Fibroblast of villous mesenchyme (primary cell): ENCODE results near the gene ACADS. TPM values are rescaled to one million over a fixed set of nuclear protein-coding genes. Genes with fewer than 3 reads are reported as not detected.

Experiments
- DNase-seq: peaks from one replicate; pipeline ENCODE4 v3.0.0-alpha.2; 2010; ENCODE audit warnings: low read depth
- H3K4me3 ChIP-seq: 2 replicates; pipeline ENCODE4 v1.5.1; 2011; ENCODE audit warnings: low read depth, mild to moderate bottlenecking, low read length
- CTCF ChIP-seq: IDR thresholded peaks from 2 replicates; pipeline ENCODE4 v1.5.1; 2012; ENCODE audit warnings: low read depth, mild to moderate bottlenecking, low read length; ENCODE audit not compliant: insufficient read depth
- total RNA-seq: library from RNA; depleted of rRNA; stranded (reverse); fragments of >200 nt; gene quantifications from 2 replicates; pipeline ENCODE4 v1.2.3, GENCODE V29; 2012

Gene ACADS
- total RNA-seq, 1 donor: 6.9 TPM

DNA sequence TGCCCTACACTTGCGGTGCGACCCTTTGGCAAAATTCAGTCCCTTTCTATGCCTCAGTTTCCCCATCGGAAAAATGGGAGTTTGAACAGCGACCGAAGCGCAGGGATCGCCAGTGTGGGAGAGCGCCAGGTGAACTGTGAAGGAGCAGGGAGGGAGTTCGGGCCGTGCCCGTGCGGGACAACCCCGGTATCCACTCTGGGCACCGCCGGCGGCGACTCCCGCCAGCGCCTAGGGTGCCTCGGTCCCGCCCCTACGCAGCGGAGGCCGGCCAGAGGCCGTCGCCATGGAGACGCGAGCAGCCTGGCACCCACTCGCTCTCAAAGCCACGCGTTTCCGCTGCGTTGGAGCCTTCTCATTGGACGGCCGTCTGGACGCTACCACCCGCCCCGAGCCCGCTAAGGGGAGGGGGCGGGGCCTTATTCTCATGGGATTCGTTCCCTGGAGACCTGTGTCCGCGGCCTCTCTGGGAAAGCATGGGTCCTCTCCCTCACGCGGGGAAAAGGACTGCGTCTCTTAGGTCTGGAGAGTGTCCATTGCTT lies 39.4 kb upstream of the ACADS start:
- no peak for TF ChIP-seq CTCF
- H3K4me3 ChIP-seq: peak overlapping the region; percentile 78
- DNase-seq: peak; percentile 98

DNA sequence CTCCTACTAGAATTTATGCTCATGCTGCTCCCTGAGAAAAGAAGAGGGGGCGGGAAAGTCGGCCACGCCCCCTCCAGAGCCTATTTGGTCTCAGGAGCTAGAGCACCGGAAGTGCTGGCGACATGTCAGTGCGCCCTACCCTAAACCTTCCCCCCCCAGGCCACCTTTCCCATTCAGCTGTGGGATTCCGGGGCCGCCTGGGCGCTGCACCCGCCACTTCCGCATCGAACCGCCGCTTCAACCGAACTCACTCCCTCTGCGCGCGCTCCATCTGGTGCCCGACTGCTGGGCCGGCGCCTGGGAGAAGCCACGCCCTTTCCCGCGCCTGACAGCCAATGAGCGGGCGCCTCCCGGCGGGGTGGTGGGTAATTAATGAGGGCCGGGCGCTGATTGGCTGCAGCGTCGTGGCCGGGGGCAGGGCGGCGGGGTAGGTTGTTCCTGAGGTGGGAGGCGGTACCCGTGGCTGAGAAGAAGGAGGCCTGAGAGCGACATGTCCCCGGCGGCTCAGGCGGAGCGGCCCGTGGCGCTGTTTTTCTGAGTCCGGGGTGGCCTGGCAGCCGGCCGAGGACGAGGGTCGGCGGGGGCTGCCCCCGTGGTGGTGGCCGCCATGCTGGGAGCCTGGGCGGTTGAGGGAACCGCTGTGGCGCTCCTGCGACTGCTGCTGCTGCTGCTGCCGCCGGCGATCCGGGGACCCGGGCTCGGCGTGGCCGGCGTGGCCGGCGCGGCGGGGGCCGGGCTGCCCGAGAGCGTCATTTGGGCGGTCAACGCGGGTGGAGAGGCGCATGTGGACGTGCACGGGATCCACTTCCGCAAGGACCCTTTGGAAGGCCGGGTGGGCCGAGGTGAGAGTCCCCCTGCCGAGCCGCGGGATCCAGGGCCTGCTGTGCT lies 38.7 kb upstream of the ACADS start, which contains the start of gene MLEC:
MLEC (plus strand) TSS at position 460 of the 888 bp plus-strand sequence; CDS start at position 608, 148 bp downstream.
- peak; percentile 97 for DNase-seq
- no peak for TF ChIP-seq CTCF
- peak within 1 kb of the TSS; percentile 78 for H3K4me3 ChIP-seq

DNA sequence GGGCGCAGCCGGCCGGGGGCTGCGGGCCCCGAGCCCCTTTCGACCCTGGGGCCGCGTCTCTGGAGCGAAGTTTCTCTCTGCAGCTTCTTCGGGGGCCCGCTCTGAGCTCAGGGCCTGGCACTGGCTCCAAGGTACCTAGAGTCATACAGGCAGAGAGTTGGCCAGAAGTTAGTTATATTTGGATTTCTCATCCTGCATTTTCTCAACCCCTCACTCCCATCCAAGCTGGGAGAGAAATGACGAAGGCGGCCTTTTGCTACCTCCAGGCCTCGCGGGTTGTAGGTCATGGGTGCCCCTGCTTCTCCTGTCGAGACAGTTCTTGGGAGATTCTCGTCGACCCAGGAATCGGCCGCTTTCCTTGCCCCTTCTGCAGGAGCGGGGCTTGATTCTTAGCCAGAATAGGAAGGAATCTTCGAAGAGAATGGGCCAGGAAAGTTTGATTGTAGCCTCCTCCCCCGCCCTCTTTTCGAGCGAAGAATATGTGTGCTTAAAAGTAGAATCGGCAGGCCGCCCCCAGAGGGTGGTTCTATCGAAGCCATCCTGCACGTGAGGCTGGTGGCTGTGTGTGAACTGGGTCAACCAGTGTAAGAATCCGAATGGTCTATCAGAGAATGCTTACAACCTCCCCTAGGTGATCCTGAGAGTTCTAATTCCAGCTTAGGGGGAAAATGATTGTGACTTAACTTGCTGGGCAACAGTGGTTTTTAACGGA lies 37.9 kb upstream of the ACADS start:
- TF ChIP-seq CTCF: peak; percentile 2
- peak; percentile 27 for DNase-seq
- H3K4me3 ChIP-seq: peak overlapping the region; percentile 78

GRCh38 chr12:120688527-120689071 lies 37.0 kb upstream of the ACADS start:
- peak; percentile 45 for DNase-seq
- no peak for TF ChIP-seq CTCF
- peak overlapping the region; percentile 78 for H3K4me3 ChIP-seq

DNA sequence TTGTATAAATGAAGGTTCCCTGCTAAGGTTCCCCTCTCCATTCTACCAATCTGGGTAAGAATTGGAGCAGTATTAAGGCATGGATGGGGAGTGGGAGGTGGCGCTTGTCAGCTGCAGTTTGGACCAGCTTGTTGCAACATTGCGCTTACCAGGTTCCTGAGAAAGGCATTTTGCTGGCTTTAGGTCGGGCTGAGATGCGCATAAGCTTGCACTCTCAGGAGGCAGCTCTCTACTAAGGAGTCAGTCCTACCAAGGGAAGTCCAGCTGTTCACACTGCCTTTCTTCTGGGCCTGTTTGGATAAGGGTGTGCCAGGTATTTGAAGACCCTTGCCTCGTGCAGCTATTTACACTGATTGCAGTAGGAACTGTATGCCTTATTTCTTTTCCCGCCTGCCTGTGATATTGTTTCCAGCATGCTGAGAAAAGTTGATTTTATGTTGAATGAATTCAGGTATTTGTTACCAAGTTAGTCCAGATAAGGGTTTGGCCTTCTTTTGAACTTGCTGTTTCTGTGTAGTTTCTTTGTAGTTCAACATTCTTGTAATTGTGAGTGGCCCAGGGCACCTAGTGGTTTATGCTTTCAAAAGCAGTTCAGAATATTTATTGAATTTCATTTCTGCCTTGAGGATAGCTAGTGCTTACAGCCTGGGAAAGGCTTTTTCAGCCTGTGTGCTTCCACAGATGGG lies 36.1 kb upstream of the ACADS start:
- no peak for DNase-seq
- peak overlapping the region; percentile 78 for H3K4me3 ChIP-seq
- TF ChIP-seq CTCF: no peak

DNA sequence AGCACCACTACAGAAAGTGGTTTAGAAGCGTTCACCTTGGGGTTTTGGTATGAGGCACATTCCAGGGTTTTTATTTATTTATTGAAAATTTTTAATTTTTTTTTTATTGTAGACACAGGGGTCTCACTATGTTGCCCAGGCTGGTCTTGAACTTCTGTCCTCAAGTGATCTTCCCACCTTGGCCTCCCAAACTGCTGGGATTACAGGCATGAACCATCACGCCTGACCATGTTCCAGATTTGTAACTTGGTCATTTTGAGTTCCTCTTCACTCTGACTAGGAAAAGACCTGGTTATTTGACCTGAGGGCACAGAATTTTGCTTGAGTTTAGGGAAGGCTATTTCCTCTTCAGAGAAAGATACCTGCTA lies 35.6 kb upstream of the ACADS start:
- TF ChIP-seq CTCF: no peak
- H3K4me3 ChIP-seq: no peak overlapping the region
- DNase-seq: no peak
